ENCODE data around the gene PRKN. TPM values are rescaled to one million over a fixed set of nuclear protein-coding genes. Genes with fewer than 3 reads are reported as not detected.

The PRKN gene
- total RNA-seq, 1 experiment from 2014 or later, result 1.2 TPM

GRCh38 chr6:162670345-162670744 is 57.2 kb downstream of the PRKN start:
- Histone ChIP-seq H3K9me3 (ENCODE audit: low read depth, low read length, poor library complexity, severe bottlenecking) (no peaks in the 10 kb centered on the region), H3K36me3 (ENCODE audit: insufficient read depth, low read length, poor library complexity, severe bottlenecking) (no peaks in the 10 kb centered on the region), H3K27ac (ENCODE audit: low read depth, low read length, poor library complexity, severe bottlenecking) (no peak overlapping the region), H3K4me1 (ENCODE audit: insufficient read depth, low read length, poor library complexity, severe bottlenecking) (no peaks in the 10 kb centered on the region), H3K4me3 (ENCODE audit: low read depth, low read length, poor library complexity, severe bottlenecking) (no peak overlapping the region), H3K27me3 (replicated peaks; ENCODE audit: insufficient read depth, low read depth, low read length, poor library complexity) (no peaks in the 10 kb centered on the region)
- DNase-seq (ENCODE audit: low spot score), result no peak
- TF ChIP-seq CTCF (conservative IDR thresholded peaks at IDR 0.05; ENCODE audit: low read depth, low read length), result no peak
- no peak for TF ChIP-seq EZH2 (IDR thresholded peaks at IDR 0.05; ENCODE audit: borderline replicate concordance, low read depth, low read length, poor library complexity, severe bottlenecking)
- ChIA-PET POLR2A (ENCODE audit: low non-redundant PET) (no interaction called here), CTCF (no interaction called here)
- no TSS peak for BruUV-seq (replicated peaks)
- intact Hi-C loops (cut with micrococcal nuclease; ENCODE audit: unreplicated experiment), result no loop called here

- TF ChIP-seq EZH2 (IDR thresholded peaks at IDR 0.05; ENCODE audit: borderline replicate concordance, low read depth, low read length, poor library complexity, severe bottlenecking) (no peak), CTCF (conservative IDR thresholded peaks at IDR 0.05; ENCODE audit: low read depth, low read length) (no peak)
- H3K27ac ChIP-seq (ENCODE audit: low read depth, low read length, poor library complexity, severe bottlenecking), result no peak overlapping the region
These were observed 61.3 kb downstream of the PRKN start for GRCh38 chr6:162666246-162666645.

GRCh38 chr6:162653808-162654207 is 73.8 kb downstream of the PRKN start:
- DNase-seq (ENCODE audit: low spot score), result no peak
- ChIA-PET POLR2A (ENCODE audit: low non-redundant PET) (no interaction called here), CTCF (no interaction called here)
- no peaks in the 10 kb centered on the region for H3K9me3 ChIP-seq (ENCODE audit: low read depth, low read length, poor library complexity, severe bottlenecking)
- no peaks in the 10 kb centered on the region for H3K36me3 ChIP-seq (ENCODE audit: insufficient read depth, low read length, poor library complexity, severe bottlenecking)
- H3K27ac ChIP-seq (ENCODE audit: low read depth, low read length, poor library complexity, severe bottlenecking), result no peak overlapping the region
- H3K4me3 ChIP-seq (ENCODE audit: low read depth, low read length, poor library complexity, severe bottlenecking), result no peak overlapping the region
- H3K4me1 ChIP-seq (ENCODE audit: insufficient read depth, low read length, poor library complexity, severe bottlenecking), result no peaks in the 10 kb centered on the region
- intact Hi-C loops (cut with micrococcal nuclease; ENCODE audit: unreplicated experiment), result no loop called here
- no peaks in the 10 kb centered on the region for H3K27me3 ChIP-seq (replicated peaks; ENCODE audit: insufficient read depth, low read depth, low read length, poor library complexity)
- TF ChIP-seq EZH2 (IDR thresholded peaks at IDR 0.05; ENCODE audit: borderline replicate concordance, low read depth, low read length, poor library complexity, severe bottlenecking) (no peak), CTCF (conservative IDR thresholded peaks at IDR 0.05; ENCODE audit: low read depth, low read length) (no peak)
- no TSS peak for BruUV-seq (replicated peaks)

More at GRCh38 chr6:162666246-162666645, 61.3 kb downstream of the PRKN start:
- CTCF ChIA-PET, result no interaction called here
- intact Hi-C loops (cut with micrococcal nuclease; ENCODE audit: unreplicated experiment), result no loop called here
- H3K4me1 ChIP-seq (ENCODE audit: insufficient read depth, low read length, poor library complexity, severe bottlenecking), result no peaks in the 10 kb centered on the region
- no peak overlapping the region for H3K4me3 ChIP-seq (ENCODE audit: low read depth, low read length, poor library complexity, severe bottlenecking)
- no peak for DNase-seq (ENCODE audit: low spot score)
- BruUV-seq (replicated peaks), result no TSS peak
- no peaks in the 10 kb centered on the region for H3K36me3 ChIP-seq (ENCODE audit: insufficient read depth, low read length, poor library complexity, severe bottlenecking)
- POLR2A ChIA-PET (ENCODE audit: low non-redundant PET), result no interaction called here
- no peaks in the 10 kb centered on the region for H3K9me3 ChIP-seq (ENCODE audit: low read depth, low read length, poor library complexity, severe bottlenecking)
- no peaks in the 10 kb centered on the region for H3K27me3 ChIP-seq (replicated peaks; ENCODE audit: insufficient read depth, low read depth, low read length, poor library complexity)

Measured in A673 (cell line).